AG04450 (cell line): ENCODE measurements around the gene ARHGAP9. TPM values are rescaled to one million over a fixed set of nuclear protein-coding genes. Genes with fewer than 3 reads are reported as not detected.
A peak's percentile ranks its signal among the peaks of the same experiment; 100 is the strongest.

Experiments used
- CTCF ChIA-PET: fragments of 300-600, 350-600 bp; formaldehyde crosslinking; extraction: SDS; loops from one replicate; lab custom pipeline; 2022; ENCODE audit warnings: antibody characterized with exemption, inconsistent platforms; lab: Charles Lee
- POLR2A ChIA-PET: fragments of 350-600 bp; formaldehyde crosslinking; extraction: SDS; loops from one replicate; lab custom pipeline; 2021; ENCODE audit warnings: antibody characterized with exemption, inconsistent platforms; lab: Yijun Ruan, JAX
- DNase-seq: peaks from one replicate; pipeline ENCODE4 v3.0.0-alpha.2; 2011; ENCODE audit warnings: low read depth, low spot score
- H3K27ac ChIP-seq: one replicate; pipeline ENCODE4 v1.5.1; 2012; ENCODE audit warnings: low read depth, low read length, control low read depth
- H3K27me3 ChIP-seq: one replicate; pipeline ENCODE4 v1.6.0; 2012; ENCODE audit warnings: low read length; ENCODE audit not compliant: control insufficient read depth, insufficient read depth
- H3K4me3 ChIP-seq: 2 replicates; pipeline ENCODE4 v1.5.1; 2011; ENCODE audit warnings: mild to moderate bottlenecking, low read depth, low read length, control low read depth
- H3K9me3 ChIP-seq: 2 replicates; pipeline ENCODE4 v1.5.1; 2012; ENCODE audit warnings: low read length; ENCODE audit not compliant: control insufficient read depth, insufficient read depth
- polyA plus RNA-seq: library from polyadenylated mRNA; depleted of rRNA; stranded (reverse); fragments of >200 nt; gene quantifications from 2 replicates; pipeline ENCODE4 v1.2.3, GENCODE V29; 2011
- TF ChIP-seq, protein P1 (sequence below): IDR thresholded peaks from 2 replicates; pipeline ENCODE4 v1.5.1; 2011; ENCODE audit warnings: low read depth, low read length, control low read depth, inconsistent platforms

The ARHGAP9 gene
- polyA plus RNA-seq, 1 experiment = 1.2 TPM

GRCh38 chr12:57491393-57492280 lies 12.0 kb upstream of the ARHGAP9 start:
- TF ChIP-seq, protein P1, sequence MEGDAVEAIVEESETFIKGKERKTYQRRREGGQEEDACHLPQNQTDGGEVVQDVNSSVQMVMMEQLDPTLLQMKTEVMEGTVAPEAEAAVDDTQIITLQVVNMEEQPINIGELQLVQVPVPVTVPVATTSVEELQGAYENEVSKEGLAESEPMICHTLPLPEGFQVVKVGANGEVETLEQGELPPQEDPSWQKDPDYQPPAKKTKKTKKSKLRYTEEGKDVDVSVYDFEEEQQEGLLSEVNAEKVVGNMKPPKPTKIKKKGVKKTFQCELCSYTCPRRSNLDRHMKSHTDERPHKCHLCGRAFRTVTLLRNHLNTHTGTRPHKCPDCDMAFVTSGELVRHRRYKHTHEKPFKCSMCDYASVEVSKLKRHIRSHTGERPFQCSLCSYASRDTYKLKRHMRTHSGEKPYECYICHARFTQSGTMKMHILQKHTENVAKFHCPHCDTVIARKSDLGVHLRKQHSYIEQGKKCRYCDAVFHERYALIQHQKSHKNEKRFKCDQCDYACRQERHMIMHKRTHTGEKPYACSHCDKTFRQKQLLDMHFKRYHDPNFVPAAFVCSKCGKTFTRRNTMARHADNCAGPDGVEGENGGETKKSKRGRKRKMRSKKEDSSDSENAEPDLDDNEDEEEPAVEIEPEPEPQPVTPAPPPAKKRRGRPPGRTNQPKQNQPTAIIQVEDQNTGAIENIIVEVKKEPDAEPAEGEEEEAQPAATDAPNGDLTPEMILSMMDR = no peak
- POLR2A ChIA-PET = no interaction called here
- Histone ChIP-seq H3K9me3 (no peaks in the 10 kb centered on the region; the same call in 1 of the 2 replicates), H3K27me3 (no peaks in the 10 kb centered on the region), H3K4me3 (no peak overlapping the region), H3K27ac (no peak overlapping the region)
- CTCF ChIA-PET = interaction anchor here (0.8 kb wide), 1 partner anchor 33 kb away, joined by 3 read pairs; no protein-coding TSS in a partner anchor
- DNase-seq = no peak

GRCh38 chr12:57490126-57490525 lies 10.5 kb upstream of the ARHGAP9 start:
- POLR2A ChIA-PET = no interaction called here

DNA sequence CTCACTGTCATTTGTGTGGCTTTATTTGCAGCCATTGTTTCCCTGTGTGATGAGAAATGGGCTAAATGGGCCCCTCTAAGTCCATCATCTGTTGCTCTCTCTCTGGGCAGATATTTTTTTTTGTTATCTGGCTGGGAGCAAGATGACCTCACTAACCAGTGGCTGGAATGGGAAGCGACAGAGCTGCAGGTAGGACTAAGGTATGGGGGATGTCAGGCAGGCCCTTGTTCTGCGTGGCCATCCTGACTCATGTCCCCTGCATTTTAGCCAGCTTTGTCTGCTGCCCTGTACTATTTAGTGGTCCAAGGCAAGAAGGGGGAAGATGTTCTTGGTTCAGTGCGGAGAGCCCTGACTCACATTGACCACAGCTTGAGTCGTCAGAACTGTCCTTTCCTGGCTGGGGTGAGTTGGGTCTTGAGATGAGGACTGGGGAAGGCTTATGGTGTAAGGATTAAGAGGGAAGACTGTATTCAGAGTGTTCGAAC lies 9.5 kb upstream of the ARHGAP9 start:
- DNase-seq = no peak
- CTCF ChIA-PET = interaction anchor here (0.7 to 1.1 kb wide), 2 partner anchors 26 to 31 kb away, joined by 3 to 4 read pairs; no protein-coding TSS in a partner anchor
- TF ChIP-seq, protein P1 = no peak
- Histone ChIP-seq H3K9me3 (no peaks in the 10 kb centered on the region; the same call in 1 of the 2 replicates), H3K27me3 (no peaks in the 10 kb centered on the region), H3K4me3 (peak overlapping the region; percentile 100), H3K27ac (no peak overlapping the region)
- POLR2A ChIA-PET = no interaction called here

More at GRCh38 chr12:57490126-57490525, 10.5 kb upstream of the ARHGAP9 start:
- DNase-seq = no peak
- Histone ChIP-seq H3K27me3 (no peaks in the 10 kb centered on the region), H3K27ac (no peak overlapping the region), H3K4me3 (no peak overlapping the region), H3K9me3 (no peaks in the 10 kb centered on the region; the same call in 1 of the 2 replicates)
- CTCF ChIA-PET = interaction anchor here (1.1 kb wide), 1 partner anchor 32 kb away, joined by 4 read pairs; no protein-coding TSS in a partner anchor
- TF ChIP-seq, protein P1 = no peak

GRCh38 chr12:57488402-57489156 lies 8.9 kb upstream of the ARHGAP9 start:
- Histone ChIP-seq H3K9me3 (no peaks in the 10 kb centered on the region; the same call in 1 of the 2 replicates), H3K27me3 (no peaks in the 10 kb centered on the region), H3K27ac (peak overlapping the region; percentile 84), H3K4me3 (peak overlapping the region; percentile 100)
- TF ChIP-seq, protein P1 = no peak
- no peak for DNase-seq
- ChIA-PET POLR2A (no interaction called here), CTCF (interaction anchor here (0.7 kb wide), 1 partner anchor 25 kb away, joined by 3 read pairs; no protein-coding TSS in a partner anchor)
